Measurements from ENCODE around the gene LRP1B.

LRP1B gene

GRCh38 chr2:141557329-141558095, 573.3 kb downstream of the LRP1B start:
- no peak for DNase-seq (ENCODE audit: extremely low spot score)
- TF ChIP-seq CTCF (IDR thresholded peaks at IDR 0.05; ENCODE audit: control extremely low read depth, extremely low read depth, low read depth, missing control alignments) = no peak
- POLR2A ChIA-PET = no interaction called here
- CTCF ChIA-PET = no interaction called here

GRCh38 chr2:141555876-141556470, 574.8 kb downstream of the LRP1B start:
- TF ChIP-seq CTCF (IDR thresholded peaks at IDR 0.05; ENCODE audit: control extremely low read depth, extremely low read depth, low read depth, missing control alignments) = no peak
- ChIA-PET CTCF (interaction anchor here (0.8 to 2.6 kb wide), 12 partner anchors 8 to 969 kb away, joined by 3 to 22 read pairs (median 3); no protein-coding TSS in a partner anchor), POLR2A (no interaction called here)
- no peak for DNase-seq (ENCODE audit: extremely low spot score)

GRCh38 chr2:141554810-141555209, 576.0 kb downstream of the LRP1B start:
- DNase-seq (ENCODE audit: extremely low spot score) = peak; percentile 15
- TF ChIP-seq CTCF (IDR thresholded peaks at IDR 0.05; ENCODE audit: control extremely low read depth, extremely low read depth, low read depth, missing control alignments) = peak; percentile 83
- CTCF ChIA-PET = interaction anchor here (0.7 to 2.6 kb wide), 22 partner anchors 8 to 1469 kb away, joined by 3 to 22 read pairs (median 3); no protein-coding TSS in a partner anchor
- POLR2A ChIA-PET = no interaction called here

DNA sequence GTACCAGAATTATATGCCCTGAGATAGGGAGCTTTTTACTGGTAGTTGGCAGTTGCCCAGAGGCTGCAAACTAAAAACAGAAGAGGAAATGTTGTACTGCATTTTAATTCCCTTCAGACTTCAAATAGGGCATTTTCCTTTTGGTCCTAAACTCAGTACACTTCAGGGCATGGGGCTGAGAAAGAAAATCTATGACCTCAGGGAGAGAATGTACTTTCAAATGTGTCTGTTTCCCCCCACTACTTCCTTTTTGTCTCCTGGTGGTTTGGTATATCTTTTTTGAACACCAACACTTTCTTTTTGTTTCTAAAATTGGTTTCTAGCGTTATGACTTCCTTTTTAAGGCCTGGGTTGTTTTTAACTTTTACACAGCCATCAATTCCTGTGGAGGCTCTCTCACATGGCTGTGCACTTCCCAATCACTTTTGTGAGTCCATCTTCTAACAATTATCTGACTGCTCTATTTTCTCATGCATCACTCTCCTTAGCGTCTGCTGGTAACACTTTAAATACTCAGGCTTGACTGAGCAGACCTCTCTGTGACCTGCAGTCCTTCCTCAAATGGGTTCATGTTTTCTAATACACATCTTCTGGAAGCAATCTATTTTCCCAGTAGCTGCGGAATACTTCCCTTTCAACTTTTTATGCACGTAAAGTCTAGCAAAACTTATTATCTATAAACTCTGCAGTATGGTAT, 596.0 kb downstream of the LRP1B start:
- ChIA-PET POLR2A (no interaction called here), CTCF (interaction anchor here (0.8 to 1.1 kb wide), 3 partner anchors 11 to 26 kb away, joined by 3 read pairs; no protein-coding TSS in a partner anchor)
- peak; percentile 6 for DNase-seq (ENCODE audit: extremely low spot score)
- TF ChIP-seq CTCF (IDR thresholded peaks at IDR 0.05; ENCODE audit: control extremely low read depth, extremely low read depth, low read depth, missing control alignments) = no peak

- DNase-seq (ENCODE audit: extremely low spot score) = no peak
- no peak for TF ChIP-seq CTCF (IDR thresholded peaks at IDR 0.05; ENCODE audit: control extremely low read depth, extremely low read depth, low read depth, missing control alignments)
- ChIA-PET POLR2A (no interaction called here), CTCF (no interaction called here)
Observed at GRCh38 chr2:141529659-141530058, 601.2 kb downstream of the LRP1B start.

DNA sequence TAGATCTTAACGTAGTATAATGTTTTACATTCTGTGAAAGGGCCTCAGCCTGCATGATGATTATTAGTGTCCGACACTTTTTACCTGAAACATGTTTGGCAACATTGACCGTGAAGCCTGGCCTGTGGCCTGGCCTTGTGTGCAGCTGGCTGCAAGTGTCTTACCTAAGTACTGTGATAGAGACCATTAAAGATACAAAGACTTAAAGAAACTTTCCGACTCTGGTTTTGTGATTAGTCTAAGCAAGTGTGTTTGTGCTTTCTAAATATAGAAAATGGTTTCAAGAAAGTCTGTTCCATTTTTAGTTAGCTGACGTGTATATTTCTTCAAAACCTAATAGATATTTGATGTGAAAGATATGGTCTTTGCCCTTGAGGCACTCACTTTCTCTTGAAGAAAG, 601.8 kb downstream of the LRP1B start:
- DNase-seq (ENCODE audit: extremely low spot score) = no peak

More for the DNA sequence above, 601.8 kb downstream of the LRP1B start:
- ChIA-PET POLR2A (no interaction called here), CTCF (no interaction called here)
- TF ChIP-seq CTCF (IDR thresholded peaks at IDR 0.05; ENCODE audit: control extremely low read depth, extremely low read depth, low read depth, missing control alignments) = no peak

All from GM10248 (cell line).